ENCODE measurements around the gene TVP23A.

DNA sequence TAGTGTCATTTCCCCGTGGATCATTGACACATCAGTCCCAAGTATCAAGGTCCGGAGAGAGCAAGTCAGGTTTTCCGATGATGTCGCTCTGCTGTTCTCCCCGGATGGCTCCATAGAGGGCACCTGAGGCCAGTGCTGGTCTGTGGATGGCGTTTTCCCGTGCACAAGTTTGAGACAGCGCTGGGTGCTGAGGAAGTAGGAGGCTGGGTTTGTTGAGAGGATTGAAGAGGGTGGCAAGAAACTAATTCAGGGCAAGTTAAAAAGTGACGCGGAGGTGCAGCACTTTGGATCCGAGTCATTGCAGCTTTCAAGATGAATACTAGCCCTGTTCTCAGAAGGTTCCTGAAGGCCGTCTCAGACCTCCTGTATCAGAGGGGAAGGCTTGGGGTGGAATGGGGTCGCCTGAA lies 67.3 kb downstream of the TVP23A start:
- TF ChIP-seq, protein P1, sequence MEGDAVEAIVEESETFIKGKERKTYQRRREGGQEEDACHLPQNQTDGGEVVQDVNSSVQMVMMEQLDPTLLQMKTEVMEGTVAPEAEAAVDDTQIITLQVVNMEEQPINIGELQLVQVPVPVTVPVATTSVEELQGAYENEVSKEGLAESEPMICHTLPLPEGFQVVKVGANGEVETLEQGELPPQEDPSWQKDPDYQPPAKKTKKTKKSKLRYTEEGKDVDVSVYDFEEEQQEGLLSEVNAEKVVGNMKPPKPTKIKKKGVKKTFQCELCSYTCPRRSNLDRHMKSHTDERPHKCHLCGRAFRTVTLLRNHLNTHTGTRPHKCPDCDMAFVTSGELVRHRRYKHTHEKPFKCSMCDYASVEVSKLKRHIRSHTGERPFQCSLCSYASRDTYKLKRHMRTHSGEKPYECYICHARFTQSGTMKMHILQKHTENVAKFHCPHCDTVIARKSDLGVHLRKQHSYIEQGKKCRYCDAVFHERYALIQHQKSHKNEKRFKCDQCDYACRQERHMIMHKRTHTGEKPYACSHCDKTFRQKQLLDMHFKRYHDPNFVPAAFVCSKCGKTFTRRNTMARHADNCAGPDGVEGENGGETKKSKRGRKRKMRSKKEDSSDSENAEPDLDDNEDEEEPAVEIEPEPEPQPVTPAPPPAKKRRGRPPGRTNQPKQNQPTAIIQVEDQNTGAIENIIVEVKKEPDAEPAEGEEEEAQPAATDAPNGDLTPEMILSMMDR (IDR thresholded peaks at IDR 0.05; ENCODE audit: poor library complexity, severe bottlenecking): no peak
- no peak for TF ChIP-seq RAD21 (conservative IDR thresholded peaks at IDR 0.05)
- TF ChIP-seq, protein P2, sequence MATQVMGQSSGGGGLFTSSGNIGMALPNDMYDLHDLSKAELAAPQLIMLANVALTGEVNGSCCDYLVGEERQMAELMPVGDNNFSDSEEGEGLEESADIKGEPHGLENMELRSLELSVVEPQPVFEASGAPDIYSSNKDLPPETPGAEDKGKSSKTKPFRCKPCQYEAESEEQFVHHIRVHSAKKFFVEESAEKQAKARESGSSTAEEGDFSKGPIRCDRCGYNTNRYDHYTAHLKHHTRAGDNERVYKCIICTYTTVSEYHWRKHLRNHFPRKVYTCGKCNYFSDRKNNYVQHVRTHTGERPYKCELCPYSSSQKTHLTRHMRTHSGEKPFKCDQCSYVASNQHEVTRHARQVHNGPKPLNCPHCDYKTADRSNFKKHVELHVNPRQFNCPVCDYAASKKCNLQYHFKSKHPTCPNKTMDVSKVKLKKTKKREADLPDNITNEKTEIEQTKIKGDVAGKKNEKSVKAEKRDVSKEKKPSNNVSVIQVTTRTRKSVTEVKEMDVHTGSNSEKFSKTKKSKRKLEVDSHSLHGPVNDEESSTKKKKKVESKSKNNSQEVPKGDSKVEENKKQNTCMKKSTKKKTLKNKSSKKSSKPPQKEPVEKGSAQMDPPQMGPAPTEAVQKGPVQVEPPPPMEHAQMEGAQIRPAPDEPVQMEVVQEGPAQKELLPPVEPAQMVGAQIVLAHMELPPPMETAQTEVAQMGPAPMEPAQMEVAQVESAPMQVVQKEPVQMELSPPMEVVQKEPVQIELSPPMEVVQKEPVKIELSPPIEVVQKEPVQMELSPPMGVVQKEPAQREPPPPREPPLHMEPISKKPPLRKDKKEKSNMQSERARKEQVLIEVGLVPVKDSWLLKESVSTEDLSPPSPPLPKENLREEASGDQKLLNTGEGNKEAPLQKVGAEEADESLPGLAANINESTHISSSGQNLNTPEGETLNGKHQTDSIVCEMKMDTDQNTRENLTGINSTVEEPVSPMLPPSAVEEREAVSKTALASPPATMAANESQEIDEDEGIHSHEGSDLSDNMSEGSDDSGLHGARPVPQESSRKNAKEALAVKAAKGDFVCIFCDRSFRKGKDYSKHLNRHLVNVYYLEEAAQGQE (IDR thresholded peaks at IDR 0.05; ENCODE audit: borderline replicate concordance): no peak
- no peak for TF ChIP-seq EP300 (conservative IDR thresholded peaks at IDR 0.05; ENCODE audit: poor library complexity, severe bottlenecking)
- no peak for TF ChIP-seq EZH2 (IDR thresholded peaks at IDR 0.05; ENCODE audit: borderline replicate concordance, insufficient read depth, low read length, poor library complexity, severe bottlenecking)
- no peak for TF ChIP-seq POLR2AphosphoS5 (IDR thresholded peaks at IDR 0.05)
- no peak for TF ChIP-seq MXI1 (conservative IDR thresholded peaks at IDR 0.05; ENCODE audit: poor library complexity, severe bottlenecking)
